ENCODE measurements around the gene PCLAF. TPM values are rescaled to one million over a fixed set of nuclear protein-coding genes. Genes with fewer than 3 reads are reported as not detected.

PCLAF gene
- total and polyA plus RNA-seq, 2 donors from 2014 or later: 1.3 to 1.5 TPM

GRCh38 chr15:64356710-64357040 lies 24.6 kb downstream of the PCLAF start:
- Histone ChIP-seq H3K4me3 (ENCODE audit: low read length in 3 of 3) (peak overlapping the region; percentile 81 to 99 (median 85)), H3K27me3 (ENCODE audit: control insufficient read depth, insufficient read depth, low read length) (no peaks in the 10 kb centered on the region), H3K27ac (ENCODE audit: low read depth in 2 of 2, low read length in 2 of 2) (peak overlapping the region; percentile 12 to 55), H3K9ac (ENCODE audit: low read length in 3 of 3) (peak overlapping the region in 2 of 3 donors; percentile 92 to 98), H3K4me1 (ENCODE audit: control insufficient read depth in 2 of 3, insufficient read depth in 2 of 3, low read depth in 1 of 3, low read length in 3 of 3) (peaks cover 0 to 5% (median 0%) of the 10 kb centered on the region in 3 donors), H3K9me3 (ENCODE audit: control insufficient read depth in 2 of 3, insufficient read depth in 1 of 3, low read length in 3 of 3) (no peaks in the 10 kb centered on the region), H3K36me3 (ENCODE audit: control insufficient read depth in 2 of 3, insufficient read depth in 3 of 3, low read length in 3 of 3) (no peaks in the 10 kb centered on the region)
- no peak for FAIRE-seq
- no peak for DNase-seq
- intact Hi-C loops (cut with DNase I): no loop called here
- TF ChIP-seq, protein P1, sequence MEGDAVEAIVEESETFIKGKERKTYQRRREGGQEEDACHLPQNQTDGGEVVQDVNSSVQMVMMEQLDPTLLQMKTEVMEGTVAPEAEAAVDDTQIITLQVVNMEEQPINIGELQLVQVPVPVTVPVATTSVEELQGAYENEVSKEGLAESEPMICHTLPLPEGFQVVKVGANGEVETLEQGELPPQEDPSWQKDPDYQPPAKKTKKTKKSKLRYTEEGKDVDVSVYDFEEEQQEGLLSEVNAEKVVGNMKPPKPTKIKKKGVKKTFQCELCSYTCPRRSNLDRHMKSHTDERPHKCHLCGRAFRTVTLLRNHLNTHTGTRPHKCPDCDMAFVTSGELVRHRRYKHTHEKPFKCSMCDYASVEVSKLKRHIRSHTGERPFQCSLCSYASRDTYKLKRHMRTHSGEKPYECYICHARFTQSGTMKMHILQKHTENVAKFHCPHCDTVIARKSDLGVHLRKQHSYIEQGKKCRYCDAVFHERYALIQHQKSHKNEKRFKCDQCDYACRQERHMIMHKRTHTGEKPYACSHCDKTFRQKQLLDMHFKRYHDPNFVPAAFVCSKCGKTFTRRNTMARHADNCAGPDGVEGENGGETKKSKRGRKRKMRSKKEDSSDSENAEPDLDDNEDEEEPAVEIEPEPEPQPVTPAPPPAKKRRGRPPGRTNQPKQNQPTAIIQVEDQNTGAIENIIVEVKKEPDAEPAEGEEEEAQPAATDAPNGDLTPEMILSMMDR (IDR thresholded peaks at IDR 0.05; ENCODE audit: borderline replicate concordance, extremely low read depth, insufficient read depth): no peak

DNA sequence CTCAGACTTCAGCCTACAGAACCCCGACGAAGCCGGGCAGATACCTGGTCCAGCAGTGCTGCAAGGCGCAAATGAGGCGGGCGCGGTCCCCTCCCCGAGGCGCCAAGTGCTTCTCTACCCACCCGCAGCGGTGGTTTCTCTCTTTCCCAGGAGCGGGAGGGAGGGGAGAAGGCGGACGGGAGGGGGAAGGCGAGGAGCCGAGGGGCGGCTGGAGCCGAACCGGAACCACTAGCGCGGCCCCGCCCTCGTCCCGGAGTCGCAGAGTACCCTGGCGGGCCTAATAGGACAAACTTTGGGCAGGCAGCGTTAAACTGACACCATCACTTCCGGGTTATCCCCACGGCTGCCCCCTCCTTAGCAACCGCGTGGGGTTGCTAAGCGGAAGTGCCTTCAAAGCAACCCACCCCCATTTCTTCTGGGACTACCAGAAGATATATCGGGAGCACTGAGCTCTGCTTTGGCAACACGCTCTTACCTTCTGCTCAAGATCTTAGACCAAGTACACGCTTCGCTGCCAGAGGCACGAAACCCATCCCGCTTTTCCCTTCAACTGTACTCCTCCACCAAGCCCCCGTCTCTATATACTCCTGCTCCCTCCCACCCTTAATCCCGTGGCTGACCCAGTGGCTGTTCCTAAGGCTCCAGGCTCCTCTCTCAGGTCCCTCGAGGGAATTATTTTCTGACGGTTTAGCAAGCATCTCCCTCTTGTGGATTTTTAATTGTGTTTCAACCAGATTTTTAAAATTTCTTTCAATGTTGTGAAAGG lies 25.1 kb downstream of the PCLAF start, which contains the start of gene CSNK1G1:
Gene CSNK1G1, minus strand, starts transcription at position 230 of the 766 bp plus-strand sequence. CDS start 55,674 bp downstream, outside the sequence.
- Histone ChIP-seq H3K4me1 (ENCODE audit: control insufficient read depth in 2 of 3, insufficient read depth in 2 of 3, low read depth in 1 of 3, low read length in 3 of 3) (peaks cover 0 to 5% (median 0%) of the 10 kb centered on the region in 3 donors), H3K9me3 (ENCODE audit: control insufficient read depth in 2 of 3, insufficient read depth in 1 of 3, low read length in 3 of 3) (no peaks in the 10 kb centered on the region), H3K36me3 (ENCODE audit: control insufficient read depth in 2 of 3, insufficient read depth in 3 of 3, low read length in 3 of 3) (no peaks in the 10 kb centered on the region), H3K27ac (ENCODE audit: low read depth in 2 of 2, low read length in 2 of 2) (peak within 1 kb of the TSS; percentile 72 to 80), H3K27me3 (ENCODE audit: control insufficient read depth, insufficient read depth, low read length) (no peaks in the 10 kb centered on the region), H3K4me3 (ENCODE audit: low read length in 3 of 3) (peak within 1 kb of the TSS; percentile 81 to 99 (median 85)), H3K9ac (ENCODE audit: low read length in 3 of 3) (peak within 1 kb of the TSS; percentile 90 to 98 (median 92))
- TF ChIP-seq, protein P1 (IDR thresholded peaks at IDR 0.05; ENCODE audit: borderline replicate concordance, extremely low read depth, insufficient read depth): peak; percentile 28
- FAIRE-seq: peak; percentile 46
- DNase-seq: peak; percentile 98 to 99 (median 98)
- intact Hi-C loops (cut with DNase I): no loop called here

- intact Hi-C loops (cut with DNase I): no loop called here
- TF ChIP-seq, protein P1 (IDR thresholded peaks at IDR 0.05; ENCODE audit: borderline replicate concordance, extremely low read depth, insufficient read depth): no peak
- peak overlapping the region; percentile 81 to 99 (median 85) for H3K4me3 ChIP-seq (ENCODE audit: low read length in 3 of 3)
- peak overlapping the region; percentile 72 to 80 for H3K27ac ChIP-seq (ENCODE audit: low read depth in 2 of 2, low read length in 2 of 2)
- H3K9ac ChIP-seq (ENCODE audit: low read length in 3 of 3): peak overlapping the region; percentile 37 to 92 (median 90)
- no peak for FAIRE-seq
- no peaks in the 10 kb centered on the region for H3K27me3 ChIP-seq (ENCODE audit: control insufficient read depth, insufficient read depth, low read length)
- peaks cover 0 to 5% (median 0%) of the 10 kb centered on the region in 3 donors for H3K4me1 ChIP-seq (ENCODE audit: control insufficient read depth in 2 of 3, insufficient read depth in 2 of 3, low read depth in 1 of 3, low read length in 3 of 3)
- no peaks in the 10 kb centered on the region for H3K9me3 ChIP-seq (ENCODE audit: control insufficient read depth in 2 of 3, insufficient read depth in 1 of 3, low read length in 3 of 3)
- peak in 4 of 5 donors; percentile 41 to 77 (median 61) for DNase-seq
- H3K36me3 ChIP-seq (ENCODE audit: control insufficient read depth in 2 of 3, insufficient read depth in 3 of 3, low read length in 3 of 3): no peaks in the 10 kb centered on the region
Observed at GRCh38 chr15:64355348-64355943, 25.8 kb downstream of the PCLAF start.

All from kidney (tissue), 14 donors.